ENCODE results near the gene DEFB132. TPM values are rescaled to one million over a fixed set of nuclear protein-coding genes. Genes with fewer than 3 reads are reported as not detected.
"Not testable (repeated sequence)": the region's sequence is repeated elsewhere in the genome, so short reads cannot be mapped to it uniquely, and the experiment has no call there.

The DEFB132 gene
- polyA plus RNA-seq, 1 of the 3 experiments (the other 2 are of a cell fraction), result not detected

- no peak overlapping the region for H2AFZ ChIP-seq (ENCODE audit: low read depth)
- no peaks in the 10 kb centered on the region for H3F3A ChIP-seq (replicated peaks; ENCODE audit: insufficient read depth)
- no peak overlapping the region for H3K4me2 ChIP-seq
- no peak overlapping the region for H3K27ac ChIP-seq (ENCODE audit: low read depth in 2 of 2, low read length in 1 of 2)
- CTCF ChIA-PET, result interaction anchor here (4.1 kb wide), 1 partner anchor 14 kb away, joined by 26 read pairs; no protein-coding TSS in a partner anchor
- WGBS (ENCODE audit: low lambda C conversion rate), result 34% methylated on average over 2 of the region's 2 CpGs
- H3K9ac ChIP-seq, result no peak overlapping the region
- no peaks in the 10 kb centered on the region for H3K9me3 ChIP-seq
- H3K4me3 ChIP-seq (ENCODE audit: low read depth in 2 of 2, low read length in 1 of 2), result no peak overlapping the region
- peaks cover 8% of the 10 kb centered on the region; the same call in 1 of the 2 replicates for H3K27me3 ChIP-seq (ENCODE audit: insufficient read depth)
- H3K4me1 ChIP-seq (ENCODE audit: control insufficient read depth in 1 of 2, insufficient read depth in 2 of 2, low read depth in 1 of 2, low read length in 1 of 2), result peaks cover 0 to 6% of the 10 kb centered on the region in 2 experiments; a peak in 1 of 4 replicates
- DNase-seq, result no peak
- TF ChIP-seq USF2 (IDR thresholded peaks at IDR 0.05; ENCODE audit: borderline replicate concordance, low read depth, low read length) (no peak), USF1 (IDR thresholded peaks at IDR 0.05; ENCODE audit: borderline replicate concordance, low read depth) (no peak), TCF12 (IDR thresholded peaks at IDR 0.05) (no peak), FOXM1 (IDR thresholded peaks at IDR 0.05; ENCODE audit: low read depth) (no peak), MEF2A (IDR thresholded peaks at IDR 0.05; ENCODE audit: borderline replicate concordance, low read depth) (no peak), EP300 (IDR thresholded peaks at IDR 0.05; ENCODE audit: borderline replicate concordance in 1 of 2, low read depth in 1 of 2, low read length in 1 of 2) (no peak), NRF1 (IDR thresholded peaks at IDR 0.05; ENCODE audit: low read depth, low read length) (no peak), GATA2 (CRISPR knock-in tag; IDR thresholded peaks at IDR 0.05) (no peak), FOSL2 (IDR thresholded peaks at IDR 0.05; ENCODE audit: borderline replicate concordance, low read depth) (no peak), TEAD4 (IDR thresholded peaks at IDR 0.05; ENCODE audit: borderline replicate concordance, insufficient read depth) (no peak)
- TF ChIP-seq, protein P1, sequence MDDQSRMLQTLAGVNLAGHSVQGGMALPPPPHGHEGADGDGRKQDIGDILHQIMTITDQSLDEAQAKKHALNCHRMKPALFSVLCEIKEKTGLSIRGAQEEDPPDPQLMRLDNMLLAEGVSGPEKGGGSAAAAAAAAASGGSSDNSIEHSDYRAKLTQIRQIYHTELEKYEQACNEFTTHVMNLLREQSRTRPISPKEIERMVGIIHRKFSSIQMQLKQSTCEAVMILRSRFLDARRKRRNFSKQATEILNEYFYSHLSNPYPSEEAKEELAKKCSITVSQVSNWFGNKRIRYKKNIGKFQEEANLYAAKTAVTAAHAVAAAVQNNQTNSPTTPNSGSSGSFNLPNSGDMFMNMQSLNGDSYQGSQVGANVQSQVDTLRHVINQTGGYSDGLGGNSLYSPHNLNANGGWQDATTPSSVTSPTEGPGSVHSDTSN (IDR thresholded peaks at IDR 0.05), result no peak
- H4K20me1 ChIP-seq (ENCODE audit: insufficient read depth), result no peaks in the 10 kb centered on the region
- no peaks in the 10 kb centered on the region for H3K36me3 ChIP-seq (replicated peaks in 1 of 2; ENCODE audit: control insufficient read depth in 1 of 2, insufficient read depth in 2 of 2, low read length in 1 of 2)
- H3K79me2 ChIP-seq (ENCODE audit: insufficient read depth), result no peaks in the 10 kb centered on the region
- H3K9me2 ChIP-seq, result no peaks in the 10 kb centered on the region
- POLR2A ChIA-PET, result no interaction called here
Observed at GRCh38 chr20:252801-253200, 4.7 kb upstream of the DEFB132 start.

GRCh38 chr20:253447-253846, 4.1 kb upstream of the DEFB132 start:
- 45% methylated on average over 6 of the region's 6 CpGs for WGBS (ENCODE audit: low lambda C conversion rate)
- H3K79me2 ChIP-seq (ENCODE audit: insufficient read depth); DNase-seq; H3K27ac ChIP-seq (ENCODE audit: low read depth in 2 of 2, low read length in 1 of 2); H3K4me2 ChIP-seq; H3K36me3 ChIP-seq (replicated peaks in 1 of 2; ENCODE audit: control insufficient read depth in 1 of 2, insufficient read depth in 2 of 2, low read length in 1 of 2); H3K27me3 ChIP-seq (ENCODE audit: insufficient read depth); H3K9me3 ChIP-seq; H3K9me2 ChIP-seq; H3K9ac ChIP-seq; POLR2A ChIA-PET; H3F3A ChIP-seq (replicated peaks; ENCODE audit: insufficient read depth); H4K20me1 ChIP-seq (ENCODE audit: insufficient read depth); H2AFZ ChIP-seq (ENCODE audit: low read depth); H3K4me3 ChIP-seq (ENCODE audit: low read depth in 2 of 2, low read length in 1 of 2): not testable (repeated sequence)
- CTCF ChIA-PET, result interaction anchor here (4.1 kb wide), 1 partner anchor 13 kb away, joined by 26 read pairs; no protein-coding TSS in a partner anchor
- peaks cover 0 to 12% of the 10 kb centered on the region in 2 experiments; a peak in 1 of 4 replicates for H3K4me1 ChIP-seq (ENCODE audit: control insufficient read depth in 1 of 2, insufficient read depth in 2 of 2, low read depth in 1 of 2, low read length in 1 of 2)
